Astrocyte (in vitro differentiated cells and primary cell): ENCODE results near the gene EXO1. TPM values are rescaled to one million over a fixed set of nuclear protein-coding genes. Genes with fewer than 3 reads are reported as not detected.

Experiments
- DNase-seq: peaks from one replicate; pipeline ENCODE4 v3.0.0-alpha.2; 2010; ENCODE audit warnings: low read depth
- FAIRE-seq: peaks from 2 replicates; lab custom pipeline; 2011; peaks lifted over from hg19 to GRCh38; lab: Jason Lieb, UNC
- H2AFZ ChIP-seq: 2 replicates; pipeline ENCODE4 v1.6.0; 2012; ENCODE audit warnings: low read depth, low read length, inconsistent platforms
- H3K27ac ChIP-seq: 2 replicates; pipeline ENCODE4 v1.5.1; 2011; ENCODE audit warnings: low read depth, low read length, inconsistent platforms
- H3K27me3 ChIP-seq: 2 replicates; pipeline ENCODE4 v1.6.0; 2011; ENCODE audit warnings: low read length, inconsistent platforms; ENCODE audit not compliant: insufficient read depth
- H3K36me3 ChIP-seq: 2 replicates; pipeline ENCODE4 v1.5.1; 2011; ENCODE audit warnings: low read length, inconsistent platforms; ENCODE audit not compliant: insufficient read depth
- H3K4me1 ChIP-seq: 2 replicates; pipeline ENCODE4 v1.5.1; 2011; ENCODE audit warnings: low read length, inconsistent platforms; ENCODE audit not compliant: insufficient read depth
- H3K4me2 ChIP-seq: 2 replicates; pipeline ENCODE4 v1.6.0; 2012; ENCODE audit warnings: low read length, inconsistent platforms
- H3K4me3 ChIP-seq: 2 replicates; pipeline ENCODE4 v1.5.1; 2011; ENCODE audit warnings: low read depth, mild to moderate bottlenecking, low read length, inconsistent platforms; ENCODE audit not compliant: insufficient read depth
- H3K79me2 ChIP-seq: 2 replicates; pipeline ENCODE4 v1.6.0; 2012; ENCODE audit warnings: mild to moderate bottlenecking, low read length, inconsistent platforms; ENCODE audit not compliant: insufficient read depth
- H3K9ac ChIP-seq: 2 replicates; pipeline ENCODE4 v1.6.0; 2012; ENCODE audit warnings: mild to moderate bottlenecking, low read length, inconsistent platforms
- H3K9me3 ChIP-seq: 2 replicates; pipeline ENCODE4 v1.5.1; 2012; ENCODE audit warnings: low read depth, mild to moderate bottlenecking, low read length, inconsistent platforms; ENCODE audit not compliant: insufficient read depth
- H4K20me1 ChIP-seq: 2 replicates; pipeline ENCODE4 v1.6.0; 2012; ENCODE audit warnings: low read length, inconsistent platforms; ENCODE audit not compliant: insufficient read depth
- H3K27ac Mint-ChIP-seq: one replicate; pipeline ENCODE4 v1.8.0; 2021; ENCODE audit warnings: mild to moderate bottlenecking, mixed read lengths; ENCODE audit not compliant: unreplicated experiment
- H3K27me3 Mint-ChIP-seq: one replicate; pipeline ENCODE4 v1.8.0; 2021; ENCODE audit warnings: low read depth, mixed read lengths; ENCODE audit not compliant: unreplicated experiment
- H3K36me3 Mint-ChIP-seq: one replicate; pipeline ENCODE4 v1.8.0; 2021; ENCODE audit warnings: low read depth, mixed read lengths; ENCODE audit not compliant: unreplicated experiment
- H3K4me1 Mint-ChIP-seq: one replicate; pipeline ENCODE4 v1.8.0; 2021; ENCODE audit warnings: low read depth, mixed read lengths; ENCODE audit not compliant: unreplicated experiment
- H3K4me3 Mint-ChIP-seq: one replicate; pipeline ENCODE4 v1.8.0; 2021; ENCODE audit warnings: mild to moderate bottlenecking, moderate library complexity, mixed read lengths; ENCODE audit not compliant: unreplicated experiment
- H3K9me3 Mint-ChIP-seq: one replicate; pipeline ENCODE4 v1.8.0; 2021; ENCODE audit warnings: mild to moderate bottlenecking, mixed read lengths; ENCODE audit not compliant: unreplicated experiment
- EZH2 ChIP-seq: IDR thresholded peaks from 2 replicates; pipeline ENCODE4 v1.6.1; 2012; ENCODE audit warnings: mild to moderate bottlenecking, low read length, inconsistent platforms; ENCODE audit not compliant: insufficient read depth
- total RNA-seq: library from RNA; stranded (reverse); gene quantifications from 2 replicates; pipeline ENCODE4 v1.2.1, GENCODE V29; 2021
- TF ChIP-seq, protein P1 (sequence below): IDR thresholded peaks from 2 replicates; pipeline ENCODE4 v1.5.1; 2011; ENCODE audit warnings: low read depth, mild to moderate bottlenecking, inconsistent platforms, low read length, moderate library complexity; ENCODE audit not compliant: insufficient read depth

Gene EXO1
- total RNA-seq, 1 donor from 2014 or later, result 3.8 TPM

DNA sequence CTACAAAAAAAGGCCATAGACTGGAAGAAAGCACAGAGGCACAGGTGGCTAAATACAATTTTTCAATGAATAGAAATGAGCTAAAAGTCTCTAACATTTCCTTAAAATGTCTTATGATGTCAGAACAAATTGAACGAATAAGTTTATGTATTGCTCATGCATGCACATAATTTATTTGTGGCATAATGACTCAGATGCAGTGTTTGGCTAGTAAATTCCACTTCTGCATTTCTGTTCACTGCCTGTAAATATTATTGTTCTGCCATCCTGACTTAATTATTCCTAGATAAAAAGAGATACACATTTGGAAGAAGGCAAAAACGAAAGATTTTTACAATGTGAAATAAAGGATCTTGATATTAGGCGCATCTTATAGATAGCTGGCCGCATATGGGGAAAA lies 26.6 kb upstream of the EXO1 start:
- FAIRE-seq, result no peak

DNA sequence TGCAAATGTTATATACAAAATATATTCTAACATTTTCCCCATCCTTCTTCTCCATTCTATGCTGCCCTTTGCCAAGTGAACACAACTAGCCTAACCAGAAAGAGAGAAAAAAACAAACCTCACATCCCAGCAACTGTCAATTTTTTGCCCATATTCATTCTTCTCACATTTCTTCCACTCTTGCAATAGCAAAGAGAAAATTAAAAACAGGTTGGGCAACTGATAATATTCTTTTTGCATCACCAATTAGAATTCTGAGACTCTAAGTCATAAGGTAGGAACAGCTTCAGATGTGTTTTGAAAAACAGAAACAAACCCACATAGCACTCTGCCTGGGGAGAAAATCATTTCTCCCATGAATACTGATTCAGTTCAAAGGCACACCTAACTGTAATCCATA lies 25.2 kb upstream of the EXO1 start:
- Histone ChIP-seq H3K27ac (no peak overlapping the region), H3K27me3 (no peaks in the 10 kb centered on the region), H2AFZ (no peak overlapping the region), H3K9ac (no peak overlapping the region), H3K4me1 (no peaks in the 10 kb centered on the region), H3K9me3 (no peaks in the 10 kb centered on the region), H3K36me3 (no peaks in the 10 kb centered on the region), H3K4me3 (no peak overlapping the region), H3K4me2 (no peak overlapping the region), H4K20me1 (no peaks in the 10 kb centered on the region), H3K79me2 (no peaks in the 10 kb centered on the region)
- Mint-ChIP-seq H3K27ac (no peak overlapping the region), H3K36me3 (no peaks in the 10 kb centered on the region), H3K4me3 (no peak overlapping the region), H3K9me3 (no peaks in the 10 kb centered on the region), H3K27me3 (peaks cover 2% of the 10 kb centered on the region), H3K4me1 (no peaks in the 10 kb centered on the region)
- DNase-seq (no peak), FAIRE-seq (no peak)
- no peak for TF ChIP-seq EZH2
- TF ChIP-seq, protein P1, sequence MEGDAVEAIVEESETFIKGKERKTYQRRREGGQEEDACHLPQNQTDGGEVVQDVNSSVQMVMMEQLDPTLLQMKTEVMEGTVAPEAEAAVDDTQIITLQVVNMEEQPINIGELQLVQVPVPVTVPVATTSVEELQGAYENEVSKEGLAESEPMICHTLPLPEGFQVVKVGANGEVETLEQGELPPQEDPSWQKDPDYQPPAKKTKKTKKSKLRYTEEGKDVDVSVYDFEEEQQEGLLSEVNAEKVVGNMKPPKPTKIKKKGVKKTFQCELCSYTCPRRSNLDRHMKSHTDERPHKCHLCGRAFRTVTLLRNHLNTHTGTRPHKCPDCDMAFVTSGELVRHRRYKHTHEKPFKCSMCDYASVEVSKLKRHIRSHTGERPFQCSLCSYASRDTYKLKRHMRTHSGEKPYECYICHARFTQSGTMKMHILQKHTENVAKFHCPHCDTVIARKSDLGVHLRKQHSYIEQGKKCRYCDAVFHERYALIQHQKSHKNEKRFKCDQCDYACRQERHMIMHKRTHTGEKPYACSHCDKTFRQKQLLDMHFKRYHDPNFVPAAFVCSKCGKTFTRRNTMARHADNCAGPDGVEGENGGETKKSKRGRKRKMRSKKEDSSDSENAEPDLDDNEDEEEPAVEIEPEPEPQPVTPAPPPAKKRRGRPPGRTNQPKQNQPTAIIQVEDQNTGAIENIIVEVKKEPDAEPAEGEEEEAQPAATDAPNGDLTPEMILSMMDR, result no peak

More for the DNA sequence above, 26.6 kb upstream of the EXO1 start:
- H3K27me3 ChIP-seq, result no peaks in the 10 kb centered on the region
- Mint-ChIP-seq H3K9me3 (no peaks in the 10 kb centered on the region), H3K4me3 (no peak overlapping the region), H3K36me3 (no peaks in the 10 kb centered on the region), H3K4me1 (peaks cover 6% of the 10 kb centered on the region), H3K27ac (no peak overlapping the region), H3K27me3 (peaks cover 2% of the 10 kb centered on the region)
- H3K9ac ChIP-seq, result no peak overlapping the region
- H3K79me2 ChIP-seq, result no peaks in the 10 kb centered on the region
- no peak overlapping the region for H3K4me3 ChIP-seq
- peak; percentile 77 for DNase-seq
- no peak overlapping the region for H2AFZ ChIP-seq
- H3K4me2 ChIP-seq, result no peak overlapping the region
- no peak overlapping the region for H3K27ac ChIP-seq
- no peaks in the 10 kb centered on the region for H3K36me3 ChIP-seq
- H3K9me3 ChIP-seq, result no peaks in the 10 kb centered on the region
- H3K4me1 ChIP-seq, result no peaks in the 10 kb centered on the region
- no peaks in the 10 kb centered on the region for H4K20me1 ChIP-seq
- no peak for TF ChIP-seq EZH2
- TF ChIP-seq, protein P1, result no peak

DNA sequence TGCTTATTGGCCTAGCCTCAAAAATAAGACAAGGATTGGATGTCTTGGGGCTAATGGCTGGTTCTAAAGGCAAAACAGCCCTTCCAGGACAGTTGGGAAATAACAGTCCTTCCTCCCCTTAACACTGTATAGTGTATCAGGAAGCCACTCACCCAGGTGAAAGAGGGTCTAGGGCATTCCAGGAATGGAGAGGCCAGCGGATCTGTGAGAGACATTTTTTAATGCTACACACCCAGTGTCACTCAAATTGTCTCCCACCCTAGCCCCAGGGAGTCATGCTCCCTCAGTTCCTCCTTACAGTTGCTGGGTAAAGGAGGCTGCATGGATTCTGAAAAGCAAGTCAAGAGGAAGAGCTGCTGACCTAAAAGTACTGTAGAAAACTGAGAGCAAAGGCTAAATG lies 24.1 kb upstream of the EXO1 start:
- Mint-ChIP-seq H3K9me3 (no peaks in the 10 kb centered on the region), H3K27me3 (peaks cover 2% of the 10 kb centered on the region), H3K36me3 (no peaks in the 10 kb centered on the region), H3K27ac (no peak overlapping the region), H3K4me1 (peaks cover 4% of the 10 kb centered on the region), H3K4me3 (no peak overlapping the region)
- DNase-seq, result no peak
- Histone ChIP-seq H3K4me1 (peaks cover 4% of the 10 kb centered on the region), H3K36me3 (no peaks in the 10 kb centered on the region), H3K27me3 (no peaks in the 10 kb centered on the region), H3K9me3 (no peaks in the 10 kb centered on the region), H2AFZ (no peak overlapping the region), H3K4me2 (no peak overlapping the region), H3K9ac (no peak overlapping the region), H3K79me2 (no peaks in the 10 kb centered on the region), H3K4me3 (no peak overlapping the region), H4K20me1 (no peaks in the 10 kb centered on the region), H3K27ac (no peak overlapping the region)
- TF ChIP-seq, protein P1, result no peak
- no peak for TF ChIP-seq EZH2
- FAIRE-seq, result no peak
